CD14-positive monocyte (primary cell): Measurements from ENCODE around the gene TNFRSF12A. TPM values are rescaled to one million over a fixed set of nuclear protein-coding genes. Genes with fewer than 3 reads are reported as not detected.

ENCODE experiments used
- DNase-seq, 3 donors: peaks; one replicate each; pipeline ENCODE4 v3.0.0-alpha.2; 2011 to 2022
- H2AFZ ChIP-seq: 2 replicates; pipeline ENCODE4 v1.6.0; 2012; ENCODE audit warnings: mild to moderate bottlenecking, low read depth, low read length, inconsistent platforms; ENCODE audit not compliant: insufficient read depth, poor library complexity, severe bottlenecking
- H3K27ac ChIP-seq, 2 donors: 1 replicate in 1 of 2; 2 replicates in 1 of 2; pipeline ENCODE4 v1.5.1; 2012 to 2013; ENCODE audit warnings: low read length in 2 of 2, control low read depth in 1 of 2, inconsistent platforms in 1 of 2, low read depth in 1 of 2, mild to moderate bottlenecking in 1 of 2
- H3K27me3 ChIP-seq, 2 donors: one replicate each; pipeline versions ENCODE4 v1.6.0 to v1.6.1; 2011 to 2013; ENCODE audit warnings: low read length in 2 of 2; ENCODE audit not compliant: control insufficient read depth in 2 of 2, insufficient read depth in 2 of 2
- H3K36me3 ChIP-seq, 2 donors: replicated peaks in 1 of 2; 1 replicate in 1 of 2; 2 replicates in 1 of 2; pipeline versions ENCODE4 v1.5.1 to v1.6.1; 2012 to 2013; ENCODE audit warnings: low read length in 2 of 2, control low read depth in 1 of 2, inconsistent platforms in 1 of 2, mild to moderate bottlenecking in 1 of 2; ENCODE audit not compliant: insufficient read depth in 2 of 2, control insufficient read depth in 1 of 2
- H3K4me1 ChIP-seq, 2 donors: 1 replicate in 1 of 2; 2 replicates in 1 of 2; pipeline versions ENCODE4 v1.5.1 to v1.6.1; 2012 to 2013; ENCODE audit warnings: low read length in 2 of 2, control low read depth in 1 of 2, inconsistent platforms in 1 of 2, mild to moderate bottlenecking in 1 of 2, moderate library complexity in 1 of 2; ENCODE audit not compliant: insufficient read depth in 2 of 2, control insufficient read depth in 1 of 2
- H3K4me2 ChIP-seq: replicated peaks from 2 replicates; pipeline ENCODE3; 2012; ENCODE audit warnings: low read length, moderate library complexity, mild to moderate bottlenecking; ENCODE audit not compliant: poor library complexity, severe bottlenecking; ENCODE audit errors: extremely low read depth
- H3K4me3 ChIP-seq, 3 experiments: fragments of 200-600 bp in 1 of 3; sonication (generic) in 1 of 3; replicated peaks in 1 of 3; 1 replicate in 2 of 3; 2 replicates in 1 of 3; pipeline ENCODE4 v1.5.1; 2011 to 2013; ENCODE audit warnings: low read length in 3 of 3, mild to moderate bottlenecking in 3 of 3, control low read depth in 2 of 3, low read depth in 2 of 3, inconsistent platforms in 1 of 3, moderate library complexity in 1 of 3
- H3K79me2 ChIP-seq: 2 replicates; pipeline ENCODE4 v1.6.0; 2012; ENCODE audit warnings: mild to moderate bottlenecking, control low read depth, inconsistent platforms, low read length, moderate library complexity; ENCODE audit not compliant: insufficient read depth
- H3K9ac ChIP-seq: 2 replicates; pipeline ENCODE4 v1.6.0; 2017; ENCODE audit warnings: low read length, mild to moderate bottlenecking; ENCODE audit not compliant: insufficient read depth, poor library complexity, severe bottlenecking
- H3K9me3 ChIP-seq, 2 donors: replicated peaks in 1 of 2; 1 replicate in 1 of 2; 2 replicates in 1 of 2; pipeline versions ENCODE4 v1.5.1 to v1.6.1; 2012 to 2013; ENCODE audit warnings: low read length in 2 of 2, control low read depth in 1 of 2; ENCODE audit not compliant: control insufficient read depth in 1 of 2, insufficient read depth in 1 of 2
- H4K20me1 ChIP-seq: 2 replicates; pipeline ENCODE4 v1.6.0; 2012; ENCODE audit warnings: mild to moderate bottlenecking, low read length, control low read depth, moderate library complexity; ENCODE audit not compliant: insufficient read depth
- H3K27ac Mint-ChIP-seq, 7 donors: one replicate each; pipeline ENCODE4 v1.8.0; 2020; ENCODE audit warnings: mild to moderate bottlenecking in 7 of 7, mixed read lengths in 7 of 7, moderate library complexity in 6 of 7, inconsistent platforms in 2 of 7
- H3K27me3 Mint-ChIP-seq, 3 donors: one replicate each; pipeline ENCODE4 v1.8.0; 2021 to 2022; ENCODE audit warnings: low read depth in 3 of 3, mild to moderate bottlenecking in 3 of 3, mixed read lengths in 3 of 3, moderate library complexity in 3 of 3, inconsistent platforms in 1 of 3
- H3K36me3 Mint-ChIP-seq, 2 donors: one replicate each; pipeline ENCODE4 v1.8.0; 2020; ENCODE audit warnings: mixed read lengths in 2 of 2, inconsistent platforms in 1 of 2, mild to moderate bottlenecking in 1 of 2
- H3K4me1 Mint-ChIP-seq: one replicate; pipeline ENCODE4 v1.8.0; 2020; ENCODE audit warnings: mild to moderate bottlenecking, mixed read lengths
- H3K4me3 Mint-ChIP-seq, 2 donors: one replicate each; pipeline ENCODE4 v1.8.0; 2020; ENCODE audit warnings: mild to moderate bottlenecking in 2 of 2, mixed read lengths in 2 of 2, moderate library complexity in 1 of 2
- H3K9me3 Mint-ChIP-seq, 7 donors: one replicate each; pipeline ENCODE4 v1.8.0; 2020 to 2022; ENCODE audit warnings: mixed read lengths in 7 of 7, mild to moderate bottlenecking in 6 of 7, moderate library complexity in 6 of 7, inconsistent platforms in 2 of 7
- WGBS: methylation state at CpG from one replicate; pipeline ENCODE4 v1.1.5; 2013; ENCODE audit warnings: missing lambda C conversion rate; ENCODE audit not compliant: insufficient coverage; 5-methylcytosine and 5-hydroxymethylcytosine counted together
- intact Hi-C, 2 donors: fragments of 100-400 bp; cut with micrococcal nuclease; formaldehyde crosslinking; loops; one replicate each; pipeline versions ENCODE4 v1.15.0 to v1.15.1; 2023
- polyA plus RNA-seq, 3 donors: library from polyadenylated mRNA; depleted of rRNA in 1 of 3; unstranded in 2 of 3; stranded (reverse) in 1 of 3; fragments of 300-500 nt in 2 of 3; fragments of >200 nt in 1 of 3; fragmentation: Illumina TruSeq in 2 of 3; gene quantifications; 1 replicate in 2 of 3; 2 replicates in 1 of 3; pipeline ENCODE4 v1.2.3, GENCODE V29; 2012 to 2021
- TF ChIP-seq, protein P1 (sequence below): fragments of 200-600 bp; IDR thresholded peaks from one replicate; pipeline ENCODE4 v1.8.0; 2022; ENCODE audit warnings: antibody characterized with exemption, mild to moderate bottlenecking

TNFRSF12A gene
- polyA plus RNA-seq, 3 donors, result 2.9 to 6.2 (median 5.7) TPM

DNA sequence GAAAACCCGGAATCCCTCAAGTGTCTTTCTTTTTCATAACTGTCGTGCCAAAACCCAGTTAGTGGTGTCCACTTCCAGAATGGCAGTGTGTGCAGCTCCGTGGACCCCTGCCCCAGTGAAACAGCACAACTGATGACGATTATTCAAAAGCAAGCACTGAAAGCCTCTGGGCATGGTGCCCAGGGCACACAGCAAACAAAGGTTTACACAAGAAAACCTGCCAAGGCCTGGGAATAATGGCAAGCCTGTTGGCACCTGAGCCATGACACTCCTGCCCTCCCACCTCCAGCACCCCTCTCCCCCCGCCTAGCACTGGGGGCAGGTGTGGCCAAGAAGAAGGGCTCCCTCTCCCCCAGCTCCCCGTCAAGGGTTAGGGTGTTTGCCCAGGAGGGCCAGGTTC lies 42.7 kb upstream of the TNFRSF12A start:
- no peak overlapping the region for H3K4me3 Mint-ChIP-seq
- H3K4me2 ChIP-seq, result no peak overlapping the region

DNA sequence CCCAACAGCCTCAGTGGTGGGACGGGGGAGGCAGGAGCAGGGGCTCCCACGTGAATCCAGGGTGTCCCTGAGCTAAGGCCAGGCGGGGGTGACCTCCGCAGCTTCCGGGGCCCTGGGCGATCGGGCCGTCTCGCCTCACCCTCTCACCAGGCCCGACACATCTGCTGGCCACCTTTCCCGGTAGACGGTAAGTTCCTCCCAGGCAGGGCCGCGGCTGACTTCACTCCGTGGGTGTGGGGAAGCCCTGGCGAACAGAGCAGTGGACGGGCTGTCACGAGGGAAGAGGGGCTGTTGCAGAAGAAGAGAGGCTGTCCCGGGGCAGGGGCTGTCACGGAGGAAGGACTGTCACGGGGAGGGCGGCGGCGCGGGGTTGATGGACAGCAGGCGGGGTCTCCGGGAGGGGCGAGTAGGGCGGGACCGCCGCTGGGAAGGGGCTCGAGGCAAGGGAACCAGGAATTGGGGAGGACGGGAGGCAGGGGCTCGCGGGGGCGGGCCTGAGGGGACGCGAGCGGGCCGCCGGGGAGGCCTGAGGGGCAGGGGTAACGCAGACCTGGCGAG lies 40.4 kb upstream of the TNFRSF12A start:
- H3K27ac Mint-ChIP-seq, result peak overlapping the region in 2 of 7 donors; percentile 41 to 68
- H3K27ac ChIP-seq, result no peak overlapping the region
- WGBS, result 13% methylated on average over 42 of the region's 43 CpGs

More for the DNA sequence above, 42.7 kb upstream of the TNFRSF12A start:
- Histone ChIP-seq H3K27ac (no peak overlapping the region), H4K20me1 (peaks cover 1% of the 10 kb centered on the region), H2AFZ (no peak overlapping the region), H3K79me2 (peaks cover 11% of the 10 kb centered on the region), H3K9ac (no peak overlapping the region), H3K4me3 (no peak overlapping the region), H3K9me3 (no peaks in the 10 kb centered on the region), H3K4me1 (peaks cover 18 to 21% of the 10 kb centered on the region in 2 donors), H3K36me3 (peaks cover 16 to 23% of the 10 kb centered on the region in 2 donors), H3K27me3 (no peaks in the 10 kb centered on the region)
- TF ChIP-seq, protein P1, sequence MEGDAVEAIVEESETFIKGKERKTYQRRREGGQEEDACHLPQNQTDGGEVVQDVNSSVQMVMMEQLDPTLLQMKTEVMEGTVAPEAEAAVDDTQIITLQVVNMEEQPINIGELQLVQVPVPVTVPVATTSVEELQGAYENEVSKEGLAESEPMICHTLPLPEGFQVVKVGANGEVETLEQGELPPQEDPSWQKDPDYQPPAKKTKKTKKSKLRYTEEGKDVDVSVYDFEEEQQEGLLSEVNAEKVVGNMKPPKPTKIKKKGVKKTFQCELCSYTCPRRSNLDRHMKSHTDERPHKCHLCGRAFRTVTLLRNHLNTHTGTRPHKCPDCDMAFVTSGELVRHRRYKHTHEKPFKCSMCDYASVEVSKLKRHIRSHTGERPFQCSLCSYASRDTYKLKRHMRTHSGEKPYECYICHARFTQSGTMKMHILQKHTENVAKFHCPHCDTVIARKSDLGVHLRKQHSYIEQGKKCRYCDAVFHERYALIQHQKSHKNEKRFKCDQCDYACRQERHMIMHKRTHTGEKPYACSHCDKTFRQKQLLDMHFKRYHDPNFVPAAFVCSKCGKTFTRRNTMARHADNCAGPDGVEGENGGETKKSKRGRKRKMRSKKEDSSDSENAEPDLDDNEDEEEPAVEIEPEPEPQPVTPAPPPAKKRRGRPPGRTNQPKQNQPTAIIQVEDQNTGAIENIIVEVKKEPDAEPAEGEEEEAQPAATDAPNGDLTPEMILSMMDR, result no peak
- H3K27ac Mint-ChIP-seq, result no peak overlapping the region
- peaks cover 25% of the 10 kb centered on the region for H3K4me1 Mint-ChIP-seq
- DNase-seq, result no peak
- 97% methylated on average over 4 of the region's 6 CpGs for WGBS
- intact Hi-C loops, result no loop called here
- H3K27me3 Mint-ChIP-seq, result peaks cover 0 to 3% (median 1%) of the 10 kb centered on the region in 3 donors
- H3K36me3 Mint-ChIP-seq, result peaks cover 4 to 20% of the 10 kb centered on the region in 2 donors
- H3K9me3 Mint-ChIP-seq, result no peaks in the 10 kb centered on the region

More for the DNA sequence above, 40.4 kb upstream of the TNFRSF12A start:
- Mint-ChIP-seq H3K9me3 (no peaks in the 10 kb centered on the region), H3K27me3 (peaks cover 2 to 8% (median 3%) of the 10 kb centered on the region in 3 donors), H3K36me3 (peaks cover 0 to 10% of the 10 kb centered on the region in 2 donors), H3K4me1 (peaks cover 28% of the 10 kb centered on the region), H3K4me3 (peak overlapping the region; percentile 65 to 72)
- peak overlapping the region; percentile 65 to 92 (median 86) for H3K4me3 ChIP-seq
- peak overlapping the region; percentile 83 for H2AFZ ChIP-seq
- no peaks in the 10 kb centered on the region for H4K20me1 ChIP-seq
- peaks cover 11% of the 10 kb centered on the region for H3K79me2 ChIP-seq
- intact Hi-C loops, result no loop called here
- H3K36me3 ChIP-seq, result peaks cover 3 to 5% of the 10 kb centered on the region in 2 donors
- H3K9ac ChIP-seq, result peak overlapping the region; percentile 89
- TF ChIP-seq, protein P1, result no peak
- no peaks in the 10 kb centered on the region for H3K9me3 ChIP-seq
- H3K4me1 ChIP-seq, result peaks cover 22 to 29% of the 10 kb centered on the region in 2 donors
- no peaks in the 10 kb centered on the region for H3K27me3 ChIP-seq
- peak overlapping the region; percentile 99 for H3K4me2 ChIP-seq
- DNase-seq, result peak in 1 of 3 donors; percentile 46
